ENCODE measurements around the gene CLDN7. TPM values are rescaled to one million over a fixed set of nuclear protein-coding genes. Genes with fewer than 3 reads are reported as not detected.

Gene CLDN7
- total RNA-seq, 1 experiment from 2014 or later = 286 TPM

DNA sequence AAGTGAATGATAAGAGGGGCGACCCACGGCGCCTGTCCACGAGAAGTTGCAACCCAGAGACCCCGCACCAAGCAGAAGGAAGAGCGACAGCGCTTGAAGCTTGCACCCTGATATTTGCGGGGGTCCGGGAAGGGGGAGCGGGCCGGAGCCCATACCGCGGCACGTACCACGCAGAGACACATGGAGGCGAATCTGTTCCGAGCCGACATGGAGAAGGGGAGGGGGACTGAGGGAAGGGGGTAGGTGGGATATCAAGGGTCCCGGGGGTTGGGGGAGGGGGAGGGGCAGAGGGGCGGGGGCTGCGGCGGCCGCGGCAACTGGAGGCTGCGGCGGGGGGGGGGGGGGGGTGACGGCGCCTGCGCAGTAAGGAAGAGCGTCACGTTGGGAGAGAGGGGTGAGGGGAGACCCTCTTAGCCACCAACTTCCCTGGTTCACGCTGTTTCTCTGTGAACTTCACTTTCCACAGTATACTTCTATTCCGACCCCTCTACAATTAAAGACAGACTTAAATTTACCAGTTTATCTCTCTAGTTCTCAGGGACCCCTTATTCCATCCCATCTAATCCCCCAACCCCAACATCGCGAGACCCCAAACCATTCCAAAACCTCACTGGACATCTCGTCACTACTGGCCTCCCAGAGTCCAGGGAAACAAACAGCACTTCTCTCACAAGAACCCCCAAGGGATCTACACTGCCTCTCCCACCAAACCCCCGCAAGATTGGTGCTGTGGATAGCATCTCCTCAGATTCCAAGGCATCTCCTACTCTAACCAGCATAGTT is 50.6 kb downstream of the CLDN7 start:
- no peaks in the 10 kb centered on the region for H3K36me3 ChIP-seq (ENCODE audit: control insufficient read depth in 1 of 2, insufficient read depth in 2 of 2, low read length in 2 of 2)
- H2AFZ ChIP-seq (ENCODE audit: low read depth, low read length, poor library complexity, severe bottlenecking) = no peak overlapping the region
- intact Hi-C loops (cut with micrococcal nuclease) = no loop called here
- ChIA-PET CTCF (no interaction called here), POLR2A (no interaction called here), RAD21 (ENCODE audit: low non-redundant PET in 1 of 2, low total read pairs in 2 of 2, uncharacterized antibody in 2 of 2, unreplicated experiment in 2 of 2) (no interaction called here)
- no peak overlapping the region for H3K4me3 ChIP-seq (replicated peaks in 1 of 2; ENCODE audit: low read depth in 1 of 2, low read length in 2 of 2)
- no peaks in the 10 kb centered on the region for H4K20me1 ChIP-seq (ENCODE audit: insufficient read depth)
- no peak for TF ChIP-seq SIN3A (IDR thresholded peaks at IDR 0.05; ENCODE audit: low read depth)
- TF ChIP-seq, protein P1, sequence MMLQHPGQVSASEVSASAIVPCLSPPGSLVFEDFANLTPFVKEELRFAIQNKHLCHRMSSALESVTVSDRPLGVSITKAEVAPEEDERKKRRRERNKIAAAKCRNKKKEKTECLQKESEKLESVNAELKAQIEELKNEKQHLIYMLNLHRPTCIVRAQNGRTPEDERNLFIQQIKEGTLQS (IDR thresholded peaks at IDR 0.05) = no peak
- TF ChIP-seq, protein P2, sequence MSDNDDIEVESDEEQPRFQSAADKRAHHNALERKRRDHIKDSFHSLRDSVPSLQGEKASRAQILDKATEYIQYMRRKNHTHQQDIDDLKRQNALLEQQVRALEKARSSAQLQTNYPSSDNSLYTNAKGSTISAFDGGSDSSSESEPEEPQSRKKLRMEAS (IDR thresholded peaks at IDR 0.05) = no peak
- DNase-seq (ENCODE audit: low read depth, low spot score) (no peak), ATAC-seq (no peak)
- no peak overlapping the region for H3K27ac ChIP-seq (ENCODE audit: low read depth, low read length)
- H3K9ac ChIP-seq (ENCODE audit: low read length) = no peak overlapping the region
- H3K27me3 ChIP-seq (ENCODE audit: insufficient read depth, low read length) = no peaks in the 10 kb centered on the region
- no peak overlapping the region for H3K4me2 ChIP-seq (ENCODE audit: low read length)
- H3K9me2 ChIP-seq (ENCODE audit: insufficient read depth) = no peaks in the 10 kb centered on the region
- H3K79me2 ChIP-seq (ENCODE audit: insufficient read depth, low read length) = no peaks in the 10 kb centered on the region
- H3K4me1 ChIP-seq (ENCODE audit: control insufficient read depth in 1 of 2, insufficient read depth in 2 of 2, low read length in 2 of 2) = peaks cover 7 to 31% of the 10 kb centered on the region in 2 experiments; a peak in 3 of 4 replicates
- H3K9me3 ChIP-seq (ENCODE audit: control insufficient read depth in 1 of 2, insufficient read depth in 1 of 2, low read depth in 1 of 2, low read length in 2 of 2) = no peaks in the 10 kb centered on the region
- BruUV-seq (replicated peaks) = no TSS peak

MicroRNA genes within 50 kb of the gene (microRNA counts, 767-probe panel; counts per million panel counts)
- not detected for microRNA hsa-miR-324-3p
- not detected for microRNA hsa-miR-324-5p

Small RNAs within 50 kb of the gene (microRNA-seq; reads per million reads assigned to microRNA genes)
- 6,230 reads per million, percentile 93 among the genes with 10 or more reads in this experiment for gene MIR324 (ENCODE audit: borderline number of aligned reads)

Other genes starting within 250 kb of the CLDN7 start
- gene RNASEK, start 249.9 kb downstream of the CLDN7 start, total RNA-seq (2021; ENCODE audit: unreplicated experiment) = 160 TPM
- gene BCL6B, start 239.4 kb downstream of the CLDN7 start, total RNA-seq (2021; ENCODE audit: unreplicated experiment) = 0.57 TPM
- 6.8 TPM for gene SLC16A13, start 226.5 kb downstream of the CLDN7 start, total RNA-seq (2021; ENCODE audit: unreplicated experiment)
- not detected for gene SLC16A11, start 218.4 kb downstream of the CLDN7 start, total RNA-seq (2021; ENCODE audit: unreplicated experiment)
- gene CLEC10A, start 182.2 kb downstream of the CLDN7 start, total RNA-seq (2021; ENCODE audit: unreplicated experiment) = not detected
- 0.32 TPM for gene ASGR2, start 147.7 kb downstream of the CLDN7 start, total RNA-seq (2021; ENCODE audit: unreplicated experiment)
- gene ASGR1, start 83.1 kb downstream of the CLDN7 start, total RNA-seq (2021; ENCODE audit: unreplicated experiment) = 1.2 TPM
- gene DLG4, start 42.6 kb downstream of the CLDN7 start, total RNA-seq (2021; ENCODE audit: unreplicated experiment) = 15.0 TPM
- 554 TPM for gene ACADVL, start 42.5 kb downstream of the CLDN7 start, total RNA-seq (2021; ENCODE audit: unreplicated experiment)
- gene DVL2, start 28.0 kb downstream of the CLDN7 start, total RNA-seq (2021; ENCODE audit: unreplicated experiment) = 69.7 TPM
- 48.5 TPM for gene PHF23, start 23.0 kb downstream of the CLDN7 start, total RNA-seq (2021; ENCODE audit: unreplicated experiment)
- gene GABARAP, start 20.0 kb downstream of the CLDN7 start, total RNA-seq (2021; ENCODE audit: unreplicated experiment) = 287 TPM
- gene CTDNEP1, start 10.7 kb downstream of the CLDN7 start, total RNA-seq (2021; ENCODE audit: unreplicated experiment) = 143 TPM
- gene ELP5, start 10.3 kb downstream of the CLDN7 start, total RNA-seq (2021; ENCODE audit: unreplicated experiment) = 81.7 TPM
- 2.5 TPM for gene SLC2A4, start 19.2 kb upstream of the CLDN7 start, total RNA-seq (2021; ENCODE audit: unreplicated experiment)
- 2.3 TPM for gene YBX2, start 32.2 kb upstream of the CLDN7 start, total RNA-seq (2021; ENCODE audit: unreplicated experiment)
- gene EIF5A, start 45.1 kb upstream of the CLDN7 start, total RNA-seq (2021; ENCODE audit: unreplicated experiment) = 1,139 TPM
- gene GPS2, start 52.9 kb upstream of the CLDN7 start, total RNA-seq (2021; ENCODE audit: unreplicated experiment) = 61.3 TPM
- gene NEURL4, start 66.9 kb upstream of the CLDN7 start, total RNA-seq (2021; ENCODE audit: unreplicated experiment) = 56.9 TPM
- 8.8 TPM for gene ACAP1, start 74.1 kb upstream of the CLDN7 start, total RNA-seq (2021; ENCODE audit: unreplicated experiment)
- 5.4 TPM for gene KCTD11, start 89.7 kb upstream of the CLDN7 start, total RNA-seq (2021; ENCODE audit: unreplicated experiment)
- not detected for gene TMEM95, start 92.7 kb upstream of the CLDN7 start, total RNA-seq (2021; ENCODE audit: unreplicated experiment)
- gene TNK1, start 118.6 kb upstream of the CLDN7 start, total RNA-seq (2021; ENCODE audit: unreplicated experiment) = 16.8 TPM
- gene PLSCR3, start 132.0 kb upstream of the CLDN7 start, total RNA-seq (2021; ENCODE audit: unreplicated experiment) = 43.8 TPM
- gene TMEM256, start 141.6 kb upstream of the CLDN7 start, total RNA-seq (2021; ENCODE audit: unreplicated experiment) = 110 TPM
- gene NLGN2, start 145.4 kb upstream of the CLDN7 start, total RNA-seq (2021; ENCODE audit: unreplicated experiment) = 60.5 TPM
- gene SPEM1, start 157.8 kb upstream of the CLDN7 start, total RNA-seq (2021; ENCODE audit: unreplicated experiment) = 0.32 TPM
- not detected for gene SPEM2, start 163.1 kb upstream of the CLDN7 start, total RNA-seq (2021; ENCODE audit: unreplicated experiment)
- not detected for gene SPEM3, start 166.4 kb upstream of the CLDN7 start, total RNA-seq (2021; ENCODE audit: unreplicated experiment)
- gene TMEM102, start 173.0 kb upstream of the CLDN7 start, total RNA-seq (2021; ENCODE audit: unreplicated experiment) = 16.4 TPM
- 6.1 TPM for gene FGF11, start 177.0 kb upstream of the CLDN7 start, total RNA-seq (2021; ENCODE audit: unreplicated experiment)
- gene CHRNB1, start 182.6 kb upstream of the CLDN7 start, total RNA-seq (2021; ENCODE audit: unreplicated experiment) = 10.4 TPM
- 17.1 TPM for gene ZBTB4, start 217.2 kb upstream of the CLDN7 start, total RNA-seq (2021; ENCODE audit: unreplicated experiment)
- not detected for gene SLC35G6, start 219.0 kb upstream of the CLDN7 start, total RNA-seq (2021; ENCODE audit: unreplicated experiment)
- 205 TPM for gene POLR2A, start 221.9 kb upstream of the CLDN7 start, total RNA-seq (2021; ENCODE audit: unreplicated experiment)

All from HCT116 (cell line).